Measurements from ENCODE around the gene RIMKLB. TPM values are rescaled to one million over a fixed set of nuclear protein-coding genes. Genes with fewer than 3 reads are reported as not detected.

RIMKLB gene
- total RNA-seq (2021; fragmentation: NEBNext Ultra II Directional; extraction: Animal tissue kit (Norgen Biotek cat#: 25700)), result 10 to 100 TPM in 1 of 6 experiments, 1 to 10 TPM in 5; 8.5 to 10.7 (median 9.0) TPM
- long read RNA-seq, partial matches to known transcripts, result 4 of 7 reads
- long read RNA-seq, other reads (novel, unspliced or antisense), result 3 of 7 reads

GRCh38 chr12:8697476-8698131 is at the start of gene RIMKLB:
TSS of gene RIMKLB (plus strand) at chr12:8697991. CDS start at chr12:8713867, 15,876 bp downstream.
- peaks cover 5% of the 10 kb centered on the region for H3K27me3 Mint-ChIP-seq (ENCODE audit: insufficient read depth)
- peak; percentile 39 for DNase-seq
- TF ChIP-seq CTCF (IDR thresholded peaks at IDR 0.05), result no peak
- peak within 1 kb of the TSS; percentile 86 for H3K27ac Mint-ChIP-seq
- peak within 1 kb of the TSS; percentile 85 for H3K4me3 Mint-ChIP-seq
- H3K36me3 Mint-ChIP-seq (ENCODE audit: low read depth), result 0 out of 2 replicates have a peak, but pooled peaks cover 4% of the 10 kb centered on the region
- H3K4me1 Mint-ChIP-seq (ENCODE audit: low read depth), result peaks cover 35% of the 10 kb centered on the region
- H3K9me3 Mint-ChIP-seq, result no peaks in the 10 kb centered on the region

- Mint-ChIP-seq H3K4me1 (ENCODE audit: low read depth) (peaks cover 15% of the 10 kb centered on the region; the same call in 1 of the 2 replicates), H3K9me3 (no peaks in the 10 kb centered on the region), H3K4me3 (no peak overlapping the region), H3K36me3 (ENCODE audit: low read depth) (no peaks in the 10 kb centered on the region; the same call in 1 of the 2 replicates), H3K27me3 (ENCODE audit: insufficient read depth) (peaks cover 1% of the 10 kb centered on the region; the same call in 1 of the 2 replicates), H3K27ac (no peak overlapping the region)
- DNase-seq, result no peak
- no peak for TF ChIP-seq CTCF (IDR thresholded peaks at IDR 0.05)
Observed at GRCh38 chr12:8648576-8649205, 49.1 kb upstream of the RIMKLB start.

GRCh38 chr12:8655421-8655820 is 42.4 kb upstream of the RIMKLB start:
- TF ChIP-seq CTCF (IDR thresholded peaks at IDR 0.05), result no peak
- peaks cover 9% of the 10 kb centered on the region for H3K4me1 Mint-ChIP-seq (ENCODE audit: low read depth)
- H3K27me3 Mint-ChIP-seq (ENCODE audit: insufficient read depth), result no peaks in the 10 kb centered on the region; the same call in 1 of the 2 replicates

GRCh38 chr12:8658346-8658745 is 39.4 kb upstream of the RIMKLB start:
- DNase-seq, result peak; percentile 68
- H3K4me1 Mint-ChIP-seq (ENCODE audit: low read depth), result peaks cover 9% of the 10 kb centered on the region
- H3K27me3 Mint-ChIP-seq (ENCODE audit: insufficient read depth), result no peaks in the 10 kb centered on the region; the same call in none of the 2 replicates
- peaks cover 5% of the 10 kb centered on the region; the same call in 1 of the 2 replicates for H3K36me3 Mint-ChIP-seq (ENCODE audit: low read depth)
- H3K9me3 Mint-ChIP-seq, result no peaks in the 10 kb centered on the region
- TF ChIP-seq CTCF (IDR thresholded peaks at IDR 0.05), result no peak
- H3K27ac Mint-ChIP-seq, result peak overlapping the region; percentile 82
- H3K4me3 Mint-ChIP-seq, result peak overlapping the region; percentile 55; the same call in 1 of the 2 replicates

More at GRCh38 chr12:8655421-8655820, 42.4 kb upstream of the RIMKLB start:
- peaks cover 5% of the 10 kb centered on the region; the same call in 1 of the 2 replicates for H3K36me3 Mint-ChIP-seq (ENCODE audit: low read depth)
- no peaks in the 10 kb centered on the region for H3K9me3 Mint-ChIP-seq
- no peak for DNase-seq
- no peak overlapping the region for H3K4me3 Mint-ChIP-seq
- H3K27ac Mint-ChIP-seq, result no peak overlapping the region

- no peak for TF ChIP-seq CTCF (IDR thresholded peaks at IDR 0.05)
- Mint-ChIP-seq H3K4me1 (ENCODE audit: low read depth) (peaks cover 17% of the 10 kb centered on the region), H3K27ac (peak overlapping the region; percentile 39; the same call in 1 of the 2 replicates), H3K27me3 (ENCODE audit: insufficient read depth) (peaks cover 1% of the 10 kb centered on the region), H3K36me3 (ENCODE audit: low read depth) (no peaks in the 10 kb centered on the region; the same call in 1 of the 2 replicates), H3K9me3 (no peaks in the 10 kb centered on the region), H3K4me3 (no peak overlapping the region)
- no peak for DNase-seq
Observed at GRCh38 chr12:8661016-8661415, 36.8 kb upstream of the RIMKLB start.
